ENCODE results near the gene DBI.
A peak's percentile ranks its signal among the peaks of the same experiment; 100 is the strongest.
"Not testable (repeated sequence)": the region's sequence is repeated elsewhere in the genome, so short reads cannot be mapped to it uniquely, and the experiment has no call there.

Gene DBI

GRCh38 chr2:119366161-119366648 lies 572 bp upstream of the DBI start:
- peak; percentile 14 for DNase-seq

GRCh38 chr2:119367472-119368099 lies 809 bp downstream of the DBI start:
- DNase-seq, result peak; percentile 29

- no peak for DNase-seq
These were observed 3.1 kb downstream of the DBI start for GRCh38 chr2:119369845-119370244.

- DNase-seq, result no peak
These were observed 4.3 kb downstream of the DBI start for GRCh38 chr2:119371111-119371510.

- no peak for DNase-seq
These were observed 6.2 kb downstream of the DBI start for GRCh38 chr2:119372778-119373568.

- DNase-seq, result not testable (repeated sequence)
These were observed 7.3 kb downstream of the DBI start for GRCh38 chr2:119373907-119374745.

- DNase-seq, result not testable (repeated sequence)
These were observed 9.6 kb downstream of the DBI start for GRCh38 chr2:119376406-119376805.

GRCh38 chr2:119376810-119377209 lies 10.0 kb downstream of the DBI start:
- no peak for DNase-seq

GRCh38 chr2:119377294-119377992 lies 10.7 kb downstream of the DBI start:
- no peak for DNase-seq

- no peak for DNase-seq
These were observed 11.2 kb downstream of the DBI start for GRCh38 chr2:119377993-119378345.

GRCh38 chr2:119378566-119378965 lies 11.8 kb downstream of the DBI start:
- DNase-seq, result no peak

GRCh38 chr2:119383410-119384140 lies 16.8 kb downstream of the DBI start:
- DNase-seq, result no peak

- no peak for DNase-seq
These were observed 18.2 kb downstream of the DBI start for GRCh38 chr2:119384971-119385370.

- no peak for DNase-seq
These were observed 18.7 kb downstream of the DBI start for GRCh38 chr2:119385466-119385865.

GRCh38 chr2:119387381-119388129 lies 20.8 kb downstream of the DBI start:
- DNase-seq, result peak; percentile 81

- peak; percentile 71 for DNase-seq
These were observed 23.0 kb downstream of the DBI start for GRCh38 chr2:119389615-119390306.

- no peak for DNase-seq
These were observed 27.4 kb downstream of the DBI start for GRCh38 chr2:119393971-119394748.

- no peak for DNase-seq
These were observed 30.4 kb downstream of the DBI start for GRCh38 chr2:119397196-119397595.

GRCh38 chr2:119402106-119402505 lies 35.3 kb downstream of the DBI start:
- DNase-seq, result no peak
